ENCODE results near the gene ZNF831.
A peak's percentile ranks its signal among the peaks of the same experiment; 100 is the strongest.

ZNF831 gene

DNA sequence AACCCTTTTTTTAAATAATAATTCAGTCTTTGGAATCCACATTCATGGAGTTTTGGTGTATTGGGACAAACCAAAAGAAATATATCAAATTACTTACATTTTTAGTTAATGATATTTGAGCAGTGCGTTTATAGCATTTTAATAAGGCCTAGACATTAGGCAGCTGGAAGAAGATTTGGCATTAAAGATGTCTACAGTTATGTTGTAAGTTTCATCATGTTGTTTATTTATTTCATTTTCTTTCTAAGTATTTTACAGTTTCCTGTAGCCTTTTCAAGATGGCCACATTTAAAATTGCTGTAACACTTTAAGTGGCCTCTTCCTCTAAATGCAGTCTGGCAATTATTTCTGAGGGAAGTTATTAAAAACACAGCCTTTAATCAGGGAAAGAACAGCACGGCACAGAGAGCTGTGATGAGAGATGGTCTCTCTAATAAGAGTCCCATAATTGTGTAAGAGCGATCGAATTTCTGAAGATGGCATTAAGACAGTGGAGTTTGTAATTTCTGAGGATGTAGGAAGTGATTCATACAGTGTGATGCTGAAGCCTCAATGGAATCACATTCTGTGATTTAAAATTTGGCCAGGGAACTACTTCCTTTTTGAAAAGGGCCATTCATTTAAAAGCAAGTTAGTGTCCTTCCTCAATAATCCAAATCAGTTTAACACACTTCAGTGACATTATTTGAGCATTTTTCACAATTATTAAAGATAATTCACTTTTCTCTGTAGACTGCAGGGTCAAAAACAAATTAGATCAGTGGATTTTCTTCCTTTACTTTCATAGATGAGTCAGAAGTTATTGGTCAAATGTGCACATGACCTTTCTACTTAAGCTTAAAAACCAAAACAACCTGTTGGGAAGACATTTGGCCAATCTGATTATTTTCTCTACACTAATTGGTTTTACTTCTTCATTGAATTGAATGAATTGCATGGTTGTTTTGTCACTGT is 84.4 kb downstream of the ZNF831 start:
- DNase-seq (ENCODE audit: low spot score): no peak

DNA sequence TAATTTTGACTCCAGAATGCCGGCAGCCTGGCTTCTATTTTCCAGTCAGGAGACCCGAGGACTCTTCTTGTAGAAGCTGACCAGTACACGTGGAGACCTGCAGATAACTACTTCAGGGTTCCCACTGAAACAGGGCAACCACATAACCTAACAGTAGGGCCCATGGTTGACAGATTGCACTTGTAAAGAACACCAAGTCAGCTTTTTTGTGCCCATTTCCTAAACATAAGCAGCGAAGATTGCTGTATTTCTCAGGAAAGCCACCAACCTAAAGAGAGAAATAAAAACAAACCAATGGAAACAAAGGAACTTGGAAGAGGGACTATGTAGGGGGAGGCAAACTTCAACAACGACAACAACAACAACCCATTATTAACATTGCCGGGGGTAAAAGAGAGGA is 86.7 kb downstream of the ZNF831 start:
- no peak for DNase-seq (ENCODE audit: low spot score)

DNA sequence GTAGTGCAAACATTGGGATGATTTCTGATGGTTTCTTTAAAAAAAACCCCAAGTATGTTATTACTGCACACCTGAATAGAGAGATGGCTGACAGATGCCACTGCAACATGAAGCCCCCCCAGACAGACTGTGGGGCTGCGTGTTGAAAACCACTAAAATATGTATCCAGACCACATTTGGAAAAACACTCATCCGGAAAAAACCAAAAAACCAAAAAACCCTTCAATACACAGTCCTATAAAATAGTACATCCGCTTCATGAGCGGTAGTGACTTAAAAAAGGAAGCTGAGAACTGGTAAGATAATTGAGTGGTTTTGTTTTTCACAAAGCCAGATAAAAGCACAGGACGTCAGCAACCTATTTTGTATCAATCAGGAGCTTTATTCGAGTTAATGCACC is 89.7 kb downstream of the ZNF831 start:
- no peak for DNase-seq (ENCODE audit: low spot score)

GRCh38 chr20:59253779-59254319 is 90.2 kb downstream of the ZNF831 start:
- DNase-seq (ENCODE audit: low spot score): no peak

DNA sequence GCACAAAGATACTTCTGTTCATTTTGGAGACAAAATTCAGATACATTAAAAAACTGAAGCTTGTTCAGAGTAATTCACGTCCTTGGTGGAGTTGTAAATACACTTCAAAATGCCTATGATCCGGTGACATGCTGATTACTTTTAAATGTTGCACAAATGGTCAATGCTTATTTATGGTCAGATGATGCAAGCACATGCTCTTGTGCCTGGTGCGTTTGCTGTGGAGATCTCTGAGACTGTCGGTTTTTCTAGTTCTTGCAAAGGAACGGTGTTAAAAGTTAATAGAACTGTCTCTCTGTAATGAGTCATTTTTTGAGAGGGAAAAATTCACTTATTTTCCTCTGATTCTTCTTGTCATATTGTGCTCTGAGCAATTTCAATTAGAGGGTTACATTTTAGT is 91.6 kb downstream of the ZNF831 start:
- no peak for DNase-seq (ENCODE audit: low spot score)

DNA sequence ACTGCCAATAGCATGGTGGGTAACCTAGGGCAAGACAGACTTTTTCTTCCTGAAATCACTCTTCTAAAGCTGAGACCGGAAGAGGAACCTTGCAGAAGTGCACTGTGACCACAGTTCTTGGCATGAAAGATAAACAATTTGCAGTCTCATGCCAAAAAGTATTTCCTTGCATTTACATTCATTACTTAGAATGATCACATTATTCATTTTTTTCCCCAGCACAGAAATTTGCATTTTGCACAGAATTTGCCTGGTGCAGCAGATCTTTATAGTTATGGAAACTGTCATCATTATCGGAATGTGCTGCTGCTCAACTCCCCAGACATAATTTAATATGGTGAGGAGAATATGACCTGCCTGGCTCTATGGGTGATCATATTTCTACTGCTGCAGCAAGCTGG is 94.6 kb downstream of the ZNF831 start:
- no peak for DNase-seq (ENCODE audit: low spot score)

- no peak for DNase-seq (ENCODE audit: low spot score)
Observed at GRCh38 chr20:59259946-59260345, 96.3 kb downstream of the ZNF831 start.

DNA sequence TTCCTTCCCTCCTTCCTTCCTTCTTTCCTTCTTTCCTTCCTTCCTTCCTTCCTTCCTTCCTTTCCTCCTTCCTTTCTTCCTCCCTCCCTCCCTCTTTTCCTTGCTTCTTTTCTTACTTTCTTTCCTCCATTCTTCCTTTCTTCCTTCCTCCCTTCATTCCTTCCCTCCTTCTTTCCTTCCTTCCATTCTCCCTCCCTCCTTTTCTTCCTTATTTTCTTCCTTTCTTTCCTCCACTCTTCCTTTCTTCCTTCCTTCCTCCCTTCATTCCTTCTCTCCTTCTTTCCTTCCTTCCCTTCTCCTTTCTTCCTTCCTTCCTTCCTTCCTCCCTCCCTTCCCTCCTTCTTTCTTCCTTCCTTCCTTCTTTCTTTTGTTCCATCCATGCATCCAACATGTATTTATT is 101.7 kb downstream of the ZNF831 start:
- DNase-seq (ENCODE audit: low spot score): no peak

- DNase-seq (ENCODE audit: low spot score): no peak
Observed at GRCh38 chr20:59268870-59269269, 105.2 kb downstream of the ZNF831 start.

DNA sequence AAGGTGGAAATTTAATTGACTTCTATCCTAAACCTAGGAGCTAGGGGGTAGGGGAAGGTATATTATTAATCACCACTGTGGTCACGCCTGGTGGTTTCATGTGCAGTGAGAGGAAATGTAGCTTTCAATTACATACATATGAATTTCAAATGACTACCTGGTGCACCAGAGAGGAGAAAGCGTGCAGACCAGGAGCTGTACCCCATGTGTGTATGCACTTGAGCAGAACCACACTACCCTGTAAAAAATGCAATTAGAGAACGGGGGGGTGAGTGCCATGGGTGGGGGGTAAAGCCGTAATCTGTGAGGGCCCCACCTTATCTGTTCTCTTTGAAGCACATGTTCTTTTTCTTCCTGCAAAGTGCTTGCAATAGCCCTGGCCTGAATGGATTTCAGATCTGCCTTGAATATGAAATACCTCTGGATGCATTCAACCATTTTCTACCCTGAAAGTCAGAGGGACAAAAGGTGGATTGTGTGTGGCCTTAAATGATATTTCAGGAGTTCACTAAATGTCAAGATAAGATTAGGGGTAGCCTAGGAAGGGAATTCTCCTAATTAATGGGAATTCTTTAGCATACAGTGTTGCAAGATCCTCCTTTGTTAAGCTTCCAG is 105.9 kb downstream of the ZNF831 start:
- peak; percentile 1 for DNase-seq (ENCODE audit: low spot score)

DNA sequence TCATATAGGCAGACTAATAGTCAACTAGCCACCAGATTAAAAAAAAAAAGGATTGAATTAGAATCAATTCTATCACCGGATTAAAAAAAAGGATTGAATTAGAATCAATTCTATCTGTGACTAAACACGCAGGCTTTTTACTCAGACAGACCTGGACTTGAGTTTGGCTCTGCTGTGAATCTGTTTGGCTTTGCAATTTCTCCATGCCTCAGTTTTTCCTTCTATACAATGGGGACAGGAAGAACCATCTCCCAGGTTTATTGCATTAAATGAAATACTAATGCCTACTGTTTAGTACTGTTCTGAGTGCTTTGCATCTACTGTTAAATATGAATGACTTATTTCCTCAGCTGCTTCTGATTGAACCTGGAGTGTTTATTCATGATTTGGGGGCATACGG is 106.8 kb downstream of the ZNF831 start:
- DNase-seq (ENCODE audit: low spot score): no peak

- DNase-seq (ENCODE audit: low spot score): no peak
Observed at GRCh38 chr20:59273739-59274357, 110.2 kb downstream of the ZNF831 start.

DNA sequence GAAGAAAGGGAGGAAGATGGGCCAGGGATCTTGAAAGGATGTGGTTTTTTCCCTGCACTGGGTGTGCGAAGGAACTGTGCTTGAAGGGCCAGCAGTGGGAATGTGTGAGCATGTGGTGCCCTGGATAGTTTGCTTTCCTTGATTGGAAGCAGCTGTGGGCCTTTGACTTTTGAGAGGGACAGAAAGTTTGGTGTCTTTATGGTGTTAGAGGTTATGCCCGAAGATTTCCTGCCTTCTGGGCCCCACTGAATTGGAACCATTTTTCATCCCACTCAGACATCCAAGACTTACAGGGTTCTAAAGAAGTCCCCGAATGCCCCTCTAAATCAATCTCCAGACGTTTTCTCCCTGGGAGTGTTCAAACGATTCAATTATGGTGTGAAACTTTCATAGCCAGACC is 113.3 kb downstream of the ZNF831 start:
- no peak for DNase-seq (ENCODE audit: low spot score)

- DNase-seq (ENCODE audit: low spot score): no peak
Observed at GRCh38 chr20:59284470-59284869, 120.8 kb downstream of the ZNF831 start.

- no peak for DNase-seq (ENCODE audit: low spot score)
Observed at GRCh38 chr20:59289994-59290393, 126.4 kb downstream of the ZNF831 start.

- DNase-seq (ENCODE audit: low spot score): no peak
Observed at GRCh38 chr20:59291740-59292383, 128.2 kb downstream of the ZNF831 start.

GRCh38 chr20:59295531-59295930 is 131.9 kb downstream of the ZNF831 start:
- DNase-seq (ENCODE audit: low spot score): no peak

DNA sequence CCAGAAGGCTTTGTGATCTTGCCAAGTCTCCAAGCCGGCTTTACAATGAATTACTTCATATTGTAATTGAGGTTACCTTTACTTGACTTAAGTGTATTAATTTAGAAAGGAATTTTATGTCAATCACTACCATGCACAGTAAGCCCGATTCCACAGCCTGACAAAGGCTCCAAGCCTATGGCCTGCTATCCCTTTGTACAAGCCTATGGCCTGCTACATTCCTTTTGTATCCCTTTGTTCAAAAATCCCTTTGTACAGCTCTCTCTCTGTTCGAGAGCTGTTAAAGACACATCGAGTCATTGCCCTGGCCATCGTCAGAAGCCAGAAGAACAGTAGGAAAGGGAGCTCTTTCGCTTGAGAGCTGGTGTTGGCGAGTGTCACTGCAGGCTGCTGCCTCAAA is 134.1 kb downstream of the ZNF831 start:
- DNase-seq (ENCODE audit: low spot score): no peak

DNA sequence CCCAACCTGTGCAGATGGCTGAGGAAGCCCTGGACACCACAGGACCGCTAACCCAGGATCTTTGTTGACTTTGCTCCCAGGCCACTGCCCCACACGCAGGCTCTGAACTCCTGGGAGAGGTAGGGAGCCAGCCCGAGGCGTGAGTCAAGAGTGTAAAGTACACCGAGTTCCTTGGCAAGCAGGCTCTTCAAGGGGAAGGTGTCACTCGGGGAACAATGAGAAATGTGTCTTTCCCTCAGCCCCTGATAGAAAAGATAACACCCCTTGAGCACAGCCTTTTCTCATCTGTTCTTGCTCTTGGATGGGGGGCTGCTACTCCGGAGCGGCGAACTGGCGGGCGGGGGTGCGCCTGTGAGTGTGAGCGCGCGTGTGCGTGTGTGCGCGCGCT is 136.3 kb downstream of the ZNF831 start:
- no peak for DNase-seq (ENCODE audit: low spot score)

DNA sequence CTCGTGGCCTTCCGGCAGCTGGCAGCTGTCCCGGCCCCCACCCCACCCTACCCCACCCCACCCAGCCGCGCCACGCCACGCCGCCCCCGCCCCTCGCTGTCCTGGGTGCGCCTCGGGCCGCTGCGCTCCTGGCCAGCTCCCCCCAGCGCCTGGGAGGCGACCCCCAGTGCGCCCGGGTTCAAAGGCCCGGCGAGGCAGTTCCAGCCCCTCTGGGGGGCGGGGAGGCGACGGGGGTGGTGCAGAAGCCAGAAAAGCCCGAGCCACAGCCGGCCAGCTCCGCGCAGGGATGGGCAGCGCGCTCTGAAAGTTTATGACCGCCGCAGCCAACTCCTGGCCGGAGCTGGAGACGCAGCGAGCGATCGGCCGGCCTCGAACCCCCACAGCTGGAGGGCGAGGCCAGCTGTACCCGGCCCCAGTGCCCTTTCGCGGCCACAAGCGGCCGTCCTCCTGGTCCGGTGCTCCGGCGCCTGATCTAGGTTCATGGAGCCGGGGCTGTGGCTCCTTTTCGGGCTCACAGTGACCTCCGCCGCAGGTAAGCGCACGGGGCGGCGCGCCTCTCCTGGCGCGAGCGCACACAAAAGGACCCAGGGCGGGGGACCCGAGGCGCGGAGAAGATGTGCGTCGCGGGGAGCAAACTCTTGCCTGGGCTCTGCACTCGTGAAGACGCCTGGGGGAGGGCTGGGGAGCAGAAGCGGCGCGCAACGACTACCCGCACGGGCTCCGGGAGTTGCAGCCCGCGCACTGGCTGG is 136.9 kb downstream of the ZNF831 start, which contains the start of gene EDN3:
EDN3 (plus strand) TSS at position 279 of the 749 bp plus-strand sequence; CDS start at position 481, 202 bp downstream.
- no peak for DNase-seq (ENCODE audit: low spot score)

- no peak for DNase-seq (ENCODE audit: low spot score)
Observed at GRCh38 chr20:59301343-59302007, 137.9 kb downstream of the ZNF831 start.

Data from kidney tubule cell (primary cell).